T-cell (primary cell): Measurements from ENCODE around the gene SHC3. TPM values are rescaled to one million over a fixed set of nuclear protein-coding genes. Genes with fewer than 3 reads are reported as not detected.

Experiments used
- ATAC-seq, 4 experiments: fragments of 200-7000 bp in 3 of 4; fragments of 150-1000 bp in 1 of 4; cut with Tn5 transposase; replicated peaks in 1 of 4; 1 replicate in 3 of 4; 2 replicates in 1 of 4; pipeline ENCODE4 v1.10.0; 2021; ENCODE audit warnings: moderate library complexity in 3 of 4, mild to moderate bottlenecking in 2 of 4, moderate number of reproducible peaks in 1 of 4
- CTCF ChIA-PET, 2 donors: fragments of 300-600 bp; sonication (Branson Sonifier 250); formaldehyde crosslinking; loops; one replicate each; lab custom pipeline; 2022; ENCODE audit warnings: antibody characterized with exemption in 2 of 2; lab: Charles Lee
- POLR2A ChIA-PET, 2 donors: fragments of 300-600 bp; sonication (Branson Sonifier 250); formaldehyde crosslinking; loops; one replicate each; lab custom pipeline; 2022; ENCODE audit warnings: antibody characterized with exemption in 2 of 2; lab: Charles Lee
- DNase-seq, 35 experiments: peaks; one replicate each; pipeline versions ENCODE4 v3.0.0 to v3.0.0-alpha.2; 2013 to 2023
- H3K27ac ChIP-seq: one replicate; pipeline ENCODE4 v1.5.1; 2013; ENCODE audit warnings: low read length
- H3K27me3 ChIP-seq, 2 experiments: replicated peaks in 1 of 2; 1 replicate in 1 of 2; 2 replicates in 1 of 2; pipeline versions ENCODE4 v1.6.1 to v1.7.0; 2013; ENCODE audit warnings: low read length in 1 of 2, mixed read lengths in 1 of 2; ENCODE audit not compliant: control insufficient read depth in 2 of 2, insufficient read depth in 2 of 2; ENCODE audit errors: extremely low read depth in 1 of 2
- H3K36me3 ChIP-seq, 2 donors: 1 replicate in 1 of 2; 2 replicates in 1 of 2; pipeline versions ENCODE4 v1.6.1 to v1.7.0; 2013; ENCODE audit warnings: low read length in 1 of 2; ENCODE audit not compliant: control insufficient read depth in 2 of 2, insufficient read depth in 1 of 2; ENCODE audit errors: extremely low read depth in 1 of 2
- H3K4me1 ChIP-seq, 2 experiments: 1 replicate in 1 of 2; 2 replicates in 1 of 2; pipeline versions ENCODE4 v1.6.1 to v1.7.0; 2013; ENCODE audit warnings: low read length in 2 of 2, mixed read lengths in 1 of 2; ENCODE audit not compliant: insufficient read depth in 2 of 2, control insufficient read depth in 1 of 2; ENCODE audit errors: extremely low read depth in 1 of 2
- H3K4me3 ChIP-seq, 2 donors: 1 replicate in 1 of 2; 2 replicates in 1 of 2; pipeline versions ENCODE4 v1.5.1 to v1.7.0; 2013; ENCODE audit warnings: mild to moderate bottlenecking in 2 of 2, low read length in 1 of 2, moderate library complexity in 1 of 2; ENCODE audit not compliant: control insufficient read depth in 1 of 2; ENCODE audit errors: extremely low read depth in 1 of 2
- H3K9me3 ChIP-seq: 2 replicates; pipeline ENCODE4 v1.7.0; 2013
- H3K27ac Mint-ChIP-seq, 2 donors: one replicate each; pipeline ENCODE4 v1.8.0; 2020 to 2021; ENCODE audit warnings: mild to moderate bottlenecking in 2 of 2, mixed read lengths in 2 of 2
- H3K27me3 Mint-ChIP-seq, 2 donors: one replicate each; pipeline ENCODE4 v1.8.0; 2021 to 2022; ENCODE audit warnings: mixed read lengths in 2 of 2
- H3K36me3 Mint-ChIP-seq: one replicate; pipeline ENCODE4 v1.8.0; 2021; ENCODE audit warnings: mixed read lengths
- H3K4me1 Mint-ChIP-seq, 3 donors: one replicate each; pipeline ENCODE4 v1.8.0; 2020 to 2022; ENCODE audit warnings: mixed read lengths in 3 of 3, mild to moderate bottlenecking in 1 of 3
- H3K4me3 Mint-ChIP-seq, 3 donors: one replicate each; pipeline ENCODE4 v1.8.0; 2020 to 2022; ENCODE audit warnings: mild to moderate bottlenecking in 3 of 3, mixed read lengths in 3 of 3, moderate library complexity in 3 of 3
- H3K9me3 Mint-ChIP-seq, 3 donors: one replicate each; pipeline ENCODE4 v1.8.0; 2020 to 2022; ENCODE audit warnings: mixed read lengths in 3 of 3
- WGBS: methylation state at CpG from one replicate; pipeline ENCODE4 v1.1.5; 2013; ENCODE audit warnings: missing lambda C conversion rate; ENCODE audit not compliant: insufficient coverage; 5-methylcytosine and 5-hydroxymethylcytosine counted together
- total RNA-seq, 35 experiments: library from RNA in 6 of 35; stranded (reverse) in 6 of 35; fragments of 120-200 nt in 1 of 35; gene quantifications; one replicate each; pipeline versions ENCODE4 v1.2.1 to v1.2.4 and lab custom pipeline; 2013 to 2026

SHC3 gene
- total RNA-seq, 5 donors from 2014 or later (not counting 1 experiment from before 2014, with no cell fraction given), result 0.16 to 0.19 (median 0.18) TPM; not detected in 2

DNA sequence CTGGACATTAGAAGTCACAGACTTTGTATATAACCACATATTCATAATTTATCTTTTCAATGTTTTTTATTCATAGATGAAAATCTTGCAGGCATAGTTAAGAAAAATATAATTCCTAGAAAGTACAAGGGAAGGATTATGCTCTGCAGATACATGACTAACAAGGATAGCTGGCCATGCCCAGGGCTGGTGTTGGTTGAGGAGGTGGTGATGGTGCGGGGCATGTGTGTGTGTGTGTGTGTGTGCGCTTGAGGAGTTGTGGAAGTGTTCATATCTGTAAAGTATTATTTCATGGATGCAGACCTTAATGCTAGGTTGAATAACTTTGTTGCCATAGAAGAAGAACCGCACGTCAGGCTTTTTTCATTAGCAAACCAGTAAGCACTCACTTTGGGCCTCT, 186.1 kb downstream of the SHC3 start:
- Histone ChIP-seq H3K4me1 (peaks cover 9 to 22% of the 10 kb centered on the region in 2 experiments), H3K27me3 (peaks cover 0 to 35% of the 10 kb centered on the region in 2 experiments), H3K4me3 (no peak overlapping the region), H3K9me3 (no peaks in the 10 kb centered on the region), H3K36me3 (no peaks in the 10 kb centered on the region), H3K27ac (no peak overlapping the region)
- DNase-seq, result no peak
- Mint-ChIP-seq H3K27ac (no peak overlapping the region), H3K27me3 (peaks cover 42 to 51% of the 10 kb centered on the region in 2 donors), H3K4me3 (peak overlapping the region in 2 of 3 donors; percentile 38 to 66), H3K4me1 (peaks cover 17 to 25% (median 24%) of the 10 kb centered on the region in 3 donors), H3K9me3 (no peaks in the 10 kb centered on the region), H3K36me3 (no peaks in the 10 kb centered on the region)
- no peak for ATAC-seq
- ChIA-PET CTCF (no interaction called here), POLR2A (no interaction called here)
- WGBS, result 86% methylated on average over 1 of the region's 4 CpGs

- CTCF ChIA-PET, result no interaction called here
- Histone ChIP-seq H3K4me3 (peak within 1 kb of the TSS in 1 of 2 donors; percentile 77), H3K9me3 (no peaks in the 10 kb centered on the region), H3K4me1 (peaks cover 9 to 22% of the 10 kb centered on the region in 2 experiments), H3K27me3 (peaks cover 0 to 35% of the 10 kb centered on the region in 2 experiments), H3K27ac (no peak within 1 kb of the TSS), H3K36me3 (no peaks in the 10 kb centered on the region)
- POLR2A ChIA-PET, result interaction anchor here in 1 of 2 donors (0.6 kb wide), 1 partner anchor 394 kb away, joined by 3 read pairs; no protein-coding TSS in a partner anchor
- Mint-ChIP-seq H3K4me1 (peaks cover 17 to 25% (median 24%) of the 10 kb centered on the region in 3 donors), H3K27me3 (peaks cover 42 to 47% of the 10 kb centered on the region in 2 donors), H3K36me3 (no peaks in the 10 kb centered on the region), H3K4me3 (peak within 1 kb of the TSS; percentile 28 to 66 (median 38)), H3K9me3 (no peaks in the 10 kb centered on the region), H3K27ac (no peak within 1 kb of the TSS)
- DNase-seq, result peak in 2 of 35 experiments; percentile 4 to 9
- ATAC-seq, result peak in 3 of 4 experiments; percentile 44 to 54 (median 49)
- WGBS, result 5% methylated on average over 63 of the region's 94 CpGs
Observed at GRCh38 chr9:88991066-88992034, 187.3 kb downstream of the SHC3 start, which contains the start of gene S1PR3. S1PR3 (plus strand) TSS chr9:88991468; CDS start chr9:89001201, 9,733 bp downstream.

DNA sequence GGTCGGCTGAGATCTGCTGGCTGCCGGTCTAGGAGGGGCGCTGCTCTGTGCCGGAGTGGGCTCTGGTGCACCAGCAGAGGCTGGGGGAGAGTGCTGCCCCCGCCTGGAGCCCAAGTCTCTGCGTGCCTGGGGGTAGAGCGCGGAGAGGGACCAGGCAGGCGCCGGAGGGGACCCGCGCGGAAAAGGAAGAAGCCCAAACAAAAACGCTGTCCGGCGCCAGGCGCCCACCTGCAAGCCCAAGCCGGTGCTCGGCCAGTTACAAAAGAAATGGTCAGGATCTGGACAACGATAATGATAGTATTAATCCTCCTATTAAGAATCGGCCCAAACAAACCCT, 187.9 kb downstream of the SHC3 start:
- Mint-ChIP-seq H3K27ac (no peak overlapping the region), H3K9me3 (no peaks in the 10 kb centered on the region), H3K36me3 (no peaks in the 10 kb centered on the region), H3K4me3 (peak overlapping the region; percentile 28 to 66 (median 28)), H3K4me1 (peaks cover 17 to 25% (median 24%) of the 10 kb centered on the region in 3 donors), H3K27me3 (peaks cover 42 to 48% of the 10 kb centered on the region in 2 donors)
- ChIA-PET CTCF (no interaction called here), POLR2A (no interaction called here)
- no peaks in the 10 kb centered on the region for H3K36me3 ChIP-seq
- no peak overlapping the region for H3K27ac ChIP-seq
- peak overlapping the region in 1 of 2 donors; percentile 51 for H3K4me3 ChIP-seq
- H3K9me3 ChIP-seq, result no peaks in the 10 kb centered on the region
- H3K4me1 ChIP-seq, result peaks cover 9 to 22% of the 10 kb centered on the region in 2 experiments
- WGBS, result 64% methylated on average over 21 of the region's 21 CpGs
- DNase-seq, result no peak
- H3K27me3 ChIP-seq, result peaks cover 0 to 34% of the 10 kb centered on the region in 2 experiments
- ATAC-seq, result no peak

GRCh38 chr9:88990041-88990728, 188.4 kb downstream of the SHC3 start:
- POLR2A ChIA-PET, result no interaction called here
- H3K27me3 ChIP-seq, result peaks cover 0 to 32% of the 10 kb centered on the region in 2 experiments
- ATAC-seq (no peak), DNase-seq (no peak)
- Mint-ChIP-seq H3K9me3 (no peaks in the 10 kb centered on the region), H3K4me3 (peak overlapping the region; percentile 28 to 66 (median 28)), H3K27ac (no peak overlapping the region), H3K36me3 (no peaks in the 10 kb centered on the region), H3K27me3 (peaks cover 42 to 49% of the 10 kb centered on the region in 2 donors), H3K4me1 (peaks cover 17 to 25% (median 24%) of the 10 kb centered on the region in 3 donors)
- no peak overlapping the region for H3K4me3 ChIP-seq
- H3K9me3 ChIP-seq, result no peaks in the 10 kb centered on the region
- CTCF ChIA-PET, result no interaction called here
- WGBS, result 93% methylated on average over 21 of the region's 25 CpGs
- H3K4me1 ChIP-seq, result peaks cover 9 to 22% of the 10 kb centered on the region in 2 experiments
- H3K27ac ChIP-seq, result no peak overlapping the region
- H3K36me3 ChIP-seq, result no peaks in the 10 kb centered on the region

DNA sequence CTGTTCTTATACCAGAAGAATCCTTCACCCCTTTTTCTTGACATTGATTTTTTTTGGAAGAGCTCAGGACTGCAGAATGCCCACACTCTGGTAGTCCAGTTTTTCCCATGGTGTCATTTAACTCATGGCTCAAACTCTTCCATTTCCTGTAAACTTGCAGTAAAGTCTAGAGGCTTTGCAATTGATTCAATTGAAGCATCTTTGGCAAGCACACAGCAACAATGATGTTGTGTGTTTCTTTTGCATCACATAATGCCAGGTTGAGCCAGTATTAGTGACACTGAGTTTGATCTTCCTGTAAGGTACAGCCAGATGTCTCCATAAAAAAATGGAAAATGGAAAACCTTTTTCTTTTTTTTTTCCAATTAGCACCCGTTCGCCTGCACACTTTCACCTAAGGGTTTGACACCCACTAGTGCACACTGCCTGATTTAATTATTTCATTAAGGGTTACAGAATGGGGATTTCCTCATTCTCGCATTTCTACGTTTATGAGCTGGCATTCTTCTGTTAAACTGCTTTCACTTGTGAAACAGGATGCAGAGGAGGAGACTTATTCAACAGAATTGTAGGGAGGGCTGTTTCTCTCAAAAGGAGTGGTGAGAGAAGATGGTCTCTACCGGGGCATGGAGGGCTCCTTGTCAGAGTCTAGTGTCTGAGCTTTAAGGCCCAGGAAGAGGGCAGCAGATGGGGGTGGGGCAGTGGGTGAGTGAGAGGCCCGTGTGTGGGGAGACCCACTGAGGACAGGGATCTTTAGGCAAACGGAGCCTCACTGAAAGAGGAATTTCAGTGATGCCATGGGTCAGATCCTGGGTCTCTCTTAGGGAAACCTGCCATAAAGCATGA, 189.6 kb downstream of the SHC3 start:
- H3K36me3 Mint-ChIP-seq, result no peaks in the 10 kb centered on the region
- ATAC-seq, result peak; percentile 36 to 90 (median 56)
- no peaks in the 10 kb centered on the region for H3K36me3 ChIP-seq
- H3K27ac Mint-ChIP-seq, result peak overlapping the region in 1 of 2 donors; percentile 50
- H3K4me3 Mint-ChIP-seq, result peak overlapping the region in 1 of 3 donors; percentile 60
- no peak overlapping the region for H3K4me3 ChIP-seq
- H3K27me3 ChIP-seq, result peaks cover 0 to 27% of the 10 kb centered on the region in 2 experiments
- no peaks in the 10 kb centered on the region for H3K9me3 ChIP-seq
- ChIA-PET POLR2A (no interaction called here), CTCF (no interaction called here)
- no peaks in the 10 kb centered on the region for H3K9me3 Mint-ChIP-seq
- DNase-seq, result peak in 1 of 35 experiments; percentile 42
- peaks cover 17 to 25% (median 24%) of the 10 kb centered on the region in 3 donors for H3K4me1 Mint-ChIP-seq
- peaks cover 9 to 22% of the 10 kb centered on the region in 2 experiments for H3K4me1 ChIP-seq
- H3K27ac ChIP-seq, result no peak overlapping the region
- H3K27me3 Mint-ChIP-seq, result peaks cover 35 to 45% of the 10 kb centered on the region in 2 donors
- WGBS, result 15% methylated on average over 3 of the region's 7 CpGs
